Lower leg skin (tissue), 3 donors: ENCODE measurements around the gene DENND1A.

ENCODE experiments used
- POLR2A ChIP-seq, 2 donors: fragments of 450-650 bp; IDR thresholded peaks; one replicate each; pipeline ENCODE4 v1.6.1; 2016 to 2017; ENCODE audit warnings: antibody characterized with exemption in 2 of 2, mild to moderate bottlenecking in 1 of 2, moderate library complexity in 1 of 2
- TF ChIP-seq, protein P1 (sequence below), 3 donors: fragments of 450-650 bp; IDR thresholded peaks; one replicate each; pipeline ENCODE4 v1.5.1; 2016; ENCODE audit warnings: antibody characterized with exemption in 3 of 3, mild to moderate bottlenecking in 3 of 3, moderate library complexity in 2 of 3

DNA sequence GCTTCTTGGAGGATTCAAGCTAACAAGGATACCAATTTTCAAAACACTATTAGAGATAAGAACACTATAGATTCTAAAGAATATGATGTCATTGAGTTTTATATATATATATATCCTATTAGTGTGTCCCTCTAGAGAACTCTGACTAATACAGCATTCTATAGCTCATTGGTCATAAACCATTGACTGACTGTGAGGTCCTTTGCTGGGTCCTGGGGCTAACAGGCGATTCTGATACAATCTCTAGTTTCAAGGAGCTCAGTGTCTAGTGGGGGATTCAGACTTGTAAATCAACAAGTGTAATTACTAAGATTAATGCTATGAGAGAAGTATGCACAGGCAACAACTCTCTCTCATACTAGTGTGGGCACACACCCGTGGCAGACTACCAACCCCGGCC, 234.5 kb downstream of the DENND1A start:
- TF ChIP-seq, protein P1, sequence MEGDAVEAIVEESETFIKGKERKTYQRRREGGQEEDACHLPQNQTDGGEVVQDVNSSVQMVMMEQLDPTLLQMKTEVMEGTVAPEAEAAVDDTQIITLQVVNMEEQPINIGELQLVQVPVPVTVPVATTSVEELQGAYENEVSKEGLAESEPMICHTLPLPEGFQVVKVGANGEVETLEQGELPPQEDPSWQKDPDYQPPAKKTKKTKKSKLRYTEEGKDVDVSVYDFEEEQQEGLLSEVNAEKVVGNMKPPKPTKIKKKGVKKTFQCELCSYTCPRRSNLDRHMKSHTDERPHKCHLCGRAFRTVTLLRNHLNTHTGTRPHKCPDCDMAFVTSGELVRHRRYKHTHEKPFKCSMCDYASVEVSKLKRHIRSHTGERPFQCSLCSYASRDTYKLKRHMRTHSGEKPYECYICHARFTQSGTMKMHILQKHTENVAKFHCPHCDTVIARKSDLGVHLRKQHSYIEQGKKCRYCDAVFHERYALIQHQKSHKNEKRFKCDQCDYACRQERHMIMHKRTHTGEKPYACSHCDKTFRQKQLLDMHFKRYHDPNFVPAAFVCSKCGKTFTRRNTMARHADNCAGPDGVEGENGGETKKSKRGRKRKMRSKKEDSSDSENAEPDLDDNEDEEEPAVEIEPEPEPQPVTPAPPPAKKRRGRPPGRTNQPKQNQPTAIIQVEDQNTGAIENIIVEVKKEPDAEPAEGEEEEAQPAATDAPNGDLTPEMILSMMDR (IDR thresholded peaks at IDR 0.05), result no peak
- TF ChIP-seq POLR2A (IDR thresholded peaks at IDR 0.05), result no peak
